Kasumi-1 (cell line): ENCODE data around the gene PXK.

Experiments
- DNase-seq, 2 experiments: peaks; one replicate each; lab custom pipeline; 2025; lab: John Stamatoyannopoulos, UW

The PXK gene

GRCh38 chr3:58347984-58348383 lies 15.3 kb downstream of the PXK start:
- DNase-seq = no peak

- DNase-seq = peak; percentile 96 to 97
These were observed 17.3 kb downstream of the PXK start for GRCh38 chr3:58349792-58350626.

- peak; percentile 33 to 56 for DNase-seq
These were observed 17.9 kb downstream of the PXK start for GRCh38 chr3:58350627-58351013.

GRCh38 chr3:58351920-58352319 lies 19.2 kb downstream of the PXK start:
- peak; percentile 86 to 91 for DNase-seq

- DNase-seq = no peak
These were observed 19.9 kb downstream of the PXK start for GRCh38 chr3:58352626-58353025.

- peak; percentile 83 to 85 for DNase-seq
These were observed 21.2 kb downstream of the PXK start for GRCh38 chr3:58353722-58354553.

- DNase-seq = peak in 1 of 2 experiments; percentile 31
These were observed 22.5 kb downstream of the PXK start for GRCh38 chr3:58355179-58355578.

- peak; percentile 63 to 79 for DNase-seq
These were observed 23.4 kb downstream of the PXK start for GRCh38 chr3:58356054-58356453.

- DNase-seq = no peak
These were observed 24.7 kb downstream of the PXK start for GRCh38 chr3:58357402-58357801.

GRCh38 chr3:58358092-58358491 lies 25.4 kb downstream of the PXK start:
- DNase-seq = no peak

GRCh38 chr3:58358808-58359207 lies 26.1 kb downstream of the PXK start:
- DNase-seq = no peak

- DNase-seq = no peak
These were observed 26.9 kb downstream of the PXK start for GRCh38 chr3:58359621-58360020.

- no peak for DNase-seq
These were observed 29.2 kb downstream of the PXK start for GRCh38 chr3:58361866-58362265.

GRCh38 chr3:58366699-58367098 lies 34.0 kb downstream of the PXK start:
- peak; percentile 23 to 28 for DNase-seq

- DNase-seq = no peak
These were observed 36.3 kb downstream of the PXK start for GRCh38 chr3:58369038-58369437.

- no peak for DNase-seq
These were observed 37.2 kb downstream of the PXK start for GRCh38 chr3:58369876-58370275.

GRCh38 chr3:58370407-58370806 lies 37.7 kb downstream of the PXK start:
- no peak for DNase-seq

GRCh38 chr3:58371754-58372153 lies 39.1 kb downstream of the PXK start:
- DNase-seq = no peak

- DNase-seq = no peak
These were observed 42.6 kb downstream of the PXK start for GRCh38 chr3:58375254-58375653.

GRCh38 chr3:58377168-58377567 lies 44.5 kb downstream of the PXK start:
- DNase-seq = no peak

- no peak for DNase-seq
These were observed 45.1 kb downstream of the PXK start for GRCh38 chr3:58377750-58378149.

- DNase-seq = no peak
These were observed 46.8 kb downstream of the PXK start for GRCh38 chr3:58379351-58380073.
